ENCODE data around the gene CFAP77. TPM values are rescaled to one million over a fixed set of nuclear protein-coding genes. Genes with fewer than 3 reads are reported as not detected.

CFAP77 gene
- total and polyA plus RNA-seq, 2 of the 13 experiments (the other 11 are each of a cell fraction or from before 2014, with no cell fraction given), result not detected

GRCh38 chr9:132589148-132590036 is 179.4 kb downstream of the CFAP77 start:
- H3K36me3 ChIP-seq (replicated peaks in 1 of 2; ENCODE audit: control insufficient read depth in 1 of 2, insufficient read depth in 2 of 2, low read length in 2 of 2), result peaks cover 0 to 4% of the 10 kb centered on the region in 2 experiments; a peak in 1 of 5 replicates
- ChIA-PET POLR2A (no interaction called here), CTCF (ENCODE audit: low intra/inter-chr PET ratio, low total read pairs) (no interaction called here)
- no peaks in the 10 kb centered on the region for H3K79me2 ChIP-seq (ENCODE audit: insufficient read depth, low read length)
- H4K20me1 ChIP-seq (ENCODE audit: insufficient read depth, low read length), result peaks cover 5% of the 10 kb centered on the region; the same call in 1 of the 2 replicates
- no TSS peak for BruUV-seq (replicated peaks)
- no peak for FAIRE-seq
- intact Hi-C loops (cut with micrococcal nuclease; ENCODE audit: unreplicated experiment) (no loop called here), in situ Hi-C loops (cut with HindIII; ENCODE audit: extremely low pct_ligation_motif_present, low pct_unique_long_range_greater_than_20kb) (no loop called here)
- H3K9me3 ChIP-seq (ENCODE audit: low read length), result no peaks in the 10 kb centered on the region
- peak overlapping the region in 1 of 3 experiments; percentile 40; a peak in 1 of 6 replicates for H3K4me3 ChIP-seq (replicated peaks in 1 of 3; ENCODE audit: insufficient read depth in 1 of 3, low read depth in 2 of 3, low read length in 3 of 3)
- H2AFZ ChIP-seq (ENCODE audit: low read length), result no peak overlapping the region
- 25% methylated on average over 17 of the region's 83 CpGs for WGBS (ENCODE audit: low lambda C conversion rate)
- H3K4me2 ChIP-seq (ENCODE audit: low read depth, low read length), result peak overlapping the region; percentile 32
- ATAC-seq, result peak; percentile 66
- no peak overlapping the region for H3K9ac ChIP-seq (ENCODE audit: insufficient read depth, low read depth, low read length)
- DNase-seq (ENCODE audit: low spot score), result no peak
- no peak for TF ChIP-seq ZBTB38 (CRISPR knock-in tag; IDR thresholded peaks at IDR 0.05)
- TF ChIP-seq EZH2 (conservative IDR thresholded peaks at IDR 0.05; ENCODE audit: low read depth, low read length), result peak; percentile 91; the same call in 1 of the 2 replicates
- H3K27me3 ChIP-seq (ENCODE audit: control insufficient read depth in 1 of 2, insufficient read depth in 2 of 2, low read length in 2 of 2), result peaks cover 9 to 60% of the 10 kb centered on the region in 2 experiments
- no peak overlapping the region for H3K27ac ChIP-seq (ENCODE audit: extremely low read length, insufficient read depth, low read length)
- H3K4me1 ChIP-seq (ENCODE audit: insufficient read depth, low read length), result no peaks in the 10 kb centered on the region

- in situ Hi-C loops (cut with HindIII; ENCODE audit: extremely low pct_ligation_motif_present, low pct_unique_long_range_greater_than_20kb), result no loop called here
- ATAC-seq, result no peak
Observed at GRCh38 chr9:132590037-132590317, 180.0 kb downstream of the CFAP77 start.

More at GRCh38 chr9:132590037-132590317, 180.0 kb downstream of the CFAP77 start:
- Histone ChIP-seq H3K27ac (ENCODE audit: extremely low read length, insufficient read depth, low read length) (no peak overlapping the region), H3K27me3 (ENCODE audit: control insufficient read depth in 1 of 2, insufficient read depth in 2 of 2, low read length in 2 of 2) (peaks cover 6 to 54% of the 10 kb centered on the region in 2 experiments), H3K36me3 (replicated peaks in 1 of 2; ENCODE audit: control insufficient read depth in 1 of 2, insufficient read depth in 2 of 2, low read length in 2 of 2) (peaks cover 0 to 10% of the 10 kb centered on the region in 2 experiments; a peak in 1 of 5 replicates), H3K4me2 (ENCODE audit: low read depth, low read length) (no peak overlapping the region), H4K20me1 (ENCODE audit: insufficient read depth, low read length) (peaks cover 3% of the 10 kb centered on the region; the same call in 1 of the 2 replicates), H3K9ac (ENCODE audit: insufficient read depth, low read depth, low read length) (no peak overlapping the region), H3K4me3 (replicated peaks in 1 of 3; ENCODE audit: insufficient read depth in 1 of 3, low read depth in 2 of 3, low read length in 3 of 3) (no peak overlapping the region; a peak in 1 of 6 replicates), H3K9me3 (ENCODE audit: low read length) (no peaks in the 10 kb centered on the region), H3K79me2 (ENCODE audit: insufficient read depth, low read length) (no peaks in the 10 kb centered on the region), H2AFZ (ENCODE audit: low read length) (no peak overlapping the region), H3K4me1 (ENCODE audit: insufficient read depth, low read length) (no peaks in the 10 kb centered on the region)
- FAIRE-seq, result no peak
- 69% methylated on average over 9 of the region's 17 CpGs for WGBS (ENCODE audit: low lambda C conversion rate)
- TF ChIP-seq ATF3 (CRISPR knock-in tag; IDR thresholded peaks at IDR 0.05), result no peak
- TF ChIP-seq HNF4G (IDR thresholded peaks at IDR 0.05; ENCODE audit: borderline replicate concordance, low read depth, low read length), result no peak
- TF ChIP-seq HNF4G (CRISPR knock-in tag; IDR thresholded peaks at IDR 0.05; ENCODE audit: borderline replicate concordance, low read depth), result no peak
- TF ChIP-seq MEIS2 (CRISPR knock-in tag; IDR thresholded peaks at IDR 0.05), result no peak
- no peak for DNase-seq (ENCODE audit: low spot score)
- CTCF ChIA-PET (ENCODE audit: low intra/inter-chr PET ratio, low total read pairs), result no interaction called here
- BruUV-seq (replicated peaks), result no TSS peak
- intact Hi-C loops (cut with micrococcal nuclease; ENCODE audit: unreplicated experiment), result no loop called here
- POLR2A ChIA-PET, result no interaction called here
